ENCODE results near the gene ISX.

DNA sequence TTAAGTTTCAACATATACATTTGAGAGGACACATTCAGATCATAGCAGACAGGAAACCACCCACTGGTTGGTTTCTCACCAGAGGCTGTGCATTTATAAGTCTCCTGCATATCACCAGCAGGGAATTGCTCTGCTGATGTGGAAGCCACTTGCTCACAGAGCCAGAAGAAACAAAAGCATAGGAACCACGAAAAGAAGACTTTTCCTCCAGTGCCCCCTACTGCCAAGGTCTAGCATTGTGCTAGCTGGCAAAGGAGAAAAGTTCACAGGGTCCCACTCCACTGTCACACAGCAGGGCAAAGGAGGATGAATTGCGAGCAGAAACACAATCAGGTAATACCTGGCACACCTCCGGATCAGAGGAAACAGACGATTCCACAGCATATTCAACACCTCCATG, 28.9 kb upstream of the ISX start:
- TF ChIP-seq, protein P1, sequence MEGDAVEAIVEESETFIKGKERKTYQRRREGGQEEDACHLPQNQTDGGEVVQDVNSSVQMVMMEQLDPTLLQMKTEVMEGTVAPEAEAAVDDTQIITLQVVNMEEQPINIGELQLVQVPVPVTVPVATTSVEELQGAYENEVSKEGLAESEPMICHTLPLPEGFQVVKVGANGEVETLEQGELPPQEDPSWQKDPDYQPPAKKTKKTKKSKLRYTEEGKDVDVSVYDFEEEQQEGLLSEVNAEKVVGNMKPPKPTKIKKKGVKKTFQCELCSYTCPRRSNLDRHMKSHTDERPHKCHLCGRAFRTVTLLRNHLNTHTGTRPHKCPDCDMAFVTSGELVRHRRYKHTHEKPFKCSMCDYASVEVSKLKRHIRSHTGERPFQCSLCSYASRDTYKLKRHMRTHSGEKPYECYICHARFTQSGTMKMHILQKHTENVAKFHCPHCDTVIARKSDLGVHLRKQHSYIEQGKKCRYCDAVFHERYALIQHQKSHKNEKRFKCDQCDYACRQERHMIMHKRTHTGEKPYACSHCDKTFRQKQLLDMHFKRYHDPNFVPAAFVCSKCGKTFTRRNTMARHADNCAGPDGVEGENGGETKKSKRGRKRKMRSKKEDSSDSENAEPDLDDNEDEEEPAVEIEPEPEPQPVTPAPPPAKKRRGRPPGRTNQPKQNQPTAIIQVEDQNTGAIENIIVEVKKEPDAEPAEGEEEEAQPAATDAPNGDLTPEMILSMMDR (IDR thresholded peaks at IDR 0.05), result no peak
- no peak for TF ChIP-seq EP300 (IDR thresholded peaks at IDR 0.05)
- no peak for TF ChIP-seq POLR2A (IDR thresholded peaks at IDR 0.05)
- no peak for TF ChIP-seq POLR2AphosphoS5 (IDR thresholded peaks at IDR 0.05)
